Measurements from ENCODE around the gene ZNF8.
"Not testable (repeated sequence)": the region's sequence is repeated elsewhere in the genome, so short reads cannot be mapped to it uniquely, and the experiment has no call there.

ZNF8 gene

GRCh38 chr19:58278541-58279041 is at the start of gene ZNF8:
TSS of gene ZNF8 (plus strand) at chr19:58278955. CDS start at chr19:58279082, 127 bp downstream.
- H3K4me3 ChIP-seq (ENCODE audit: low read depth, low read length) = peak within 1 kb of the TSS; percentile 95
- DNase-seq (ENCODE audit: low read depth) = peak; percentile 76
- TF ChIP-seq CTCF (IDR thresholded peaks at IDR 0.05; ENCODE audit: control insufficient read depth, extremely low read depth, insufficient read depth) = no peak

- peak; percentile 58 for TF ChIP-seq CTCF (IDR thresholded peaks at IDR 0.05; ENCODE audit: control insufficient read depth, extremely low read depth, insufficient read depth)
- DNase-seq (ENCODE audit: low read depth) = peak; percentile 30
- H3K4me3 ChIP-seq (ENCODE audit: low read depth, low read length) = peak overlapping the region; percentile 87
Measured at GRCh38 chr19:58229255-58229639, 49.5 kb upstream of the ZNF8 start.

GRCh38 chr19:58237324-58237723 is 41.4 kb upstream of the ZNF8 start:
- no peak for TF ChIP-seq CTCF (IDR thresholded peaks at IDR 0.05; ENCODE audit: control insufficient read depth, extremely low read depth, insufficient read depth)
- no peak overlapping the region for H3K4me3 ChIP-seq (ENCODE audit: low read depth, low read length)
- no peak for DNase-seq (ENCODE audit: low read depth)

- no peak for DNase-seq (ENCODE audit: low read depth)
- no peak for TF ChIP-seq CTCF (IDR thresholded peaks at IDR 0.05; ENCODE audit: control insufficient read depth, extremely low read depth, insufficient read depth)
- H3K4me3 ChIP-seq (ENCODE audit: low read depth, low read length) = no peak overlapping the region
Measured at GRCh38 chr19:58243351-58243750, 35.4 kb upstream of the ZNF8 start.

- H3K4me3 ChIP-seq (ENCODE audit: low read depth, low read length) = no peak overlapping the region
- TF ChIP-seq CTCF (IDR thresholded peaks at IDR 0.05; ENCODE audit: control insufficient read depth, extremely low read depth, insufficient read depth) = no peak
- DNase-seq (ENCODE audit: low read depth) = no peak
Measured at GRCh38 chr19:58248886-58249285, 29.9 kb upstream of the ZNF8 start.

GRCh38 chr19:58252102-58252685 is 26.6 kb upstream of the ZNF8 start:
- H3K4me3 ChIP-seq (ENCODE audit: low read depth, low read length) = no peak overlapping the region
- DNase-seq (ENCODE audit: low read depth) = no peak
- no peak for TF ChIP-seq CTCF (IDR thresholded peaks at IDR 0.05; ENCODE audit: control insufficient read depth, extremely low read depth, insufficient read depth)

- not testable (repeated sequence) for H3K4me3 ChIP-seq (ENCODE audit: low read depth, low read length); DNase-seq (ENCODE audit: low read depth)
Measured at GRCh38 chr19:58258259-58258658, 20.5 kb upstream of the ZNF8 start.
